Stimulated activated CD8-positive, alpha-beta memory T cell treated with anti-CD3 and anti-CD28 coated beads, Interleukin-4, amount 100 ng/mL, for 4 hours (primary cell): Measurements from ENCODE around the gene BACE1-AS.

Experiments used
- DNase-seq, 2 donors: peaks; one replicate each; pipeline ENCODE4 v3.0.0-alpha.2; 2020; ENCODE audit warnings: low read depth in 2 of 2, low spot score in 1 of 2

BACE1-AS gene

DNA sequence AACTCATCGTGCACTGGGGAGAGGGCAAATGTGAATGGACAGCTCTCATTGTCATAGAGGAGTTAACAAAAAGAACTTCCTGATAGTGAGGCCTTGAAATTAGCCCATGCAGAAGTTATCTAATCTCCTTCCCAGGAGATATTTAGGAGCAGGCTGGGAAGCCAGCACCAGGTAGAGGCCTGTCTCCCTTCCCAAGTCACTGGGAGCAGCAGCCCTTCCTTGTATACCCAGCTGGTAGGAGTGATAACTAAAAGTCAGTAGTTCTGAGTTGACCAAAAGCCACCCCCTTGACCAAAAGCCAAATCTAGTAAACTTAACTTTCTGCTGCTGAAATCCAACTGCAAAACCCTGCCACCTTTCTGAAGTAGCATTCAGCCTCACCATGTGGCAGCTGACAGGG, 1.4 kb upstream of the BACE1-AS start:
- no peak for DNase-seq

DNA sequence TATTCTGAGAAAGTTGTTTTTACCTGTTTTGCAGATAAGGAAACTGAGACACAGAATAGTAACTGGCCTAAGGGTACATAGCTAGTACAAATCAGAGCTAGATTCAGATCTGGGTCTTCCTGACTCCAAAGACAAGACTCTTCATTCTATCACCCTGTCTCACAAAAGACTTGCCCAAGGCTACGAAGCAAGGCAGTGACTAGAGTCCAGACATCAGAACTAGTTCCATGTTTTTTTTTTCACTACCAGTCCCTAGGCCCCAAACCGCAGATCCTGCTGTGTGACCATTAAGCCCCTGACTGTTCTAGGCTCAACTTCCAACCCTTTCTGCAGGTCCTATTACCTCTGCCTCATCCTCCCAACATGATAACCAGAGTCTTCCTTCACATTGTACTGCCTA, 1.5 kb downstream of the BACE1-AS start:
- DNase-seq = no peak

DNA sequence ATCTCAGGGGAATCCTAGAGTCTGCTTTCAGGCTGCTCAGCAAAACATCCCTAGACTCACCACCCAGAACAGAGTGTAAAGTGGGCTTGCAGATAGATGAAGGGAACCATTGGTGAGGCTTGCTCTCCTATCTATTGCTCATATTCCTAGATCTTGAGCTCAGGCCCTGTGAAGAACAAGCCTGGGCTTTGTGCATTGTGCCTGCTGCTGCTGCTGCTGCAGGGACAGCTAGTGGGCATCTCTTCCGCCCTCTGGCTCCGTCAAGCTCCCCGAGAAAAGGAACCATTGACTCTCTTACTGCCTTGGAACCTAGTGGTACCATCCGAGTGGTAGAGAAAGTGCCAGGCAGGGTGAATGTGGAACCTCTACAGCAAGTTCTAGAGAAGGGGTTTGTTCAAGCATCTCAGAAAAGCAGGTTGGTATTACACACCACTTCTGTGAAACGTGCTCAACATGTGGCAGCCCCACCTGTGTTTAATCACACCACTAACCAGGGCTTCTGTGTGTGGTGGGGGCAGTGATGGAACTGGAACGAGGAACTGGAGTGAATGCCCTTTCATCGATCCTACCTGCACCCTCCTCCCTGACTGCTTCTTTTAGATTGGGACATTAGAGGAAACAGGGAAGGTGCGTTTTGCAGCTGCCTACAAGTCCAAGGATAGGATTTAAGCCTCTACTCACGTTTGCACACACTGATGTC, 4.4 kb downstream of the BACE1-AS start:
- no peak for DNase-seq

DNA sequence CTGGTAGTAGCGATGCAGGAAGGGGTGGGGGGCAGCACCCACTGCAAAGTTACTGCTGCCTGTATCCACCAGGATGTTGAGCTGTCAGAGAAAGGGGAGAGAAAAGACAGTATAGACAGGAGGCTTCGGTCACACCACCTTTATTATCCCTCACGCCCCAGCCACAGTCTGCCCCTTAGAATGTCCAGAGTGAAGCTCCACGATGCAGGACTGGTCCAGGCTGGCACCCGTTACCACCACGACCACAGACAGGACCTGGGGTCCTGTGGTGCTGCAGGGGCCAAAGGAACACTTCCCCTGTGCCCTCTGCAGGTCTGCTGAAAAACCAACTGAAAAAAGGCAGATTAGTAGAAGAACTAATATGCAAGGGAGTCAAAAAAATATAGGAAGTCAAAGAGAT, 5.7 kb downstream of the BACE1-AS start:
- DNase-seq = no peak

DNA sequence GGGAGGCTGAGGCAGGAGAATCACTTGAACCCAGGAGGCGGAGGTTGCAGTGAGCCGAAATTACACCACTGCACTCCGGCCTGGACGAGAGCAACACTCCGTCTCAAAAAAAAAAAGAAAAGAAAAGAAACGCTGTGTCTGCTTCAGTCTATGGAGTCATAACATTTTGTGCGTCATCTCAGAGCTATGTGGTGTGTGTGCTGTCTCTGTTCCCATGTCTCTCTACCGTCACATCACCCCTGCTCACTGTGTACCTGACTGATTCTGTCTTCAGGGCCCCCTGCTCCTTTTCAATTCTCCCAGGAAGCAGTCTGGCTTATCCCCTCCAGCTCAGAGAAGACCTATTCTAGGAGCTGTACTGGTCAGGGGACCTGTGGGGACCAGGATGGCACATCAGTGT, 7.0 kb downstream of the BACE1-AS start:
- DNase-seq = no peak

- DNase-seq = no peak
These were observed 8.5 kb downstream of the BACE1-AS start for GRCh38 chr11:117299351-117300282.

- DNase-seq = no peak
These were observed 9.1 kb downstream of the BACE1-AS start for GRCh38 chr11:117300283-117300663.

DNA sequence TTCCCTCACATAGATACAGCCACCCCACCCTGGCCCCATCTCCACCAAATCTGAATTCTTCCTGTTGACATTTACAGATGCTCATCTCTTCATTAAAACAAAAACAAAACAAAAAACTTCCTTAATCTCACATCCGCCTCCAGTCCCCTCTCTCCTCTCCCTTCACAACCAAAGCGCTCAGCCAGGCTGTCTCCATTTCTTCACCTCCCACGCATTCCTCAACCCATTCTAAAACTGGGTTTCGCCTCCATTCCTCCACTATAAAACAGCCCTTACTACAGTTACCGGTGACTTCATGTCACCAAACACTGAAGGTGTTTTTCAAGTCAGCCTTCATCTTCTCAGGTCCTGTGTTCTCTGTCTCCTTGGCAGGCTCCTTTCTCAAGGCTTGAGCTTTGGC, 9.6 kb downstream of the BACE1-AS start:
- no peak for DNase-seq

DNA sequence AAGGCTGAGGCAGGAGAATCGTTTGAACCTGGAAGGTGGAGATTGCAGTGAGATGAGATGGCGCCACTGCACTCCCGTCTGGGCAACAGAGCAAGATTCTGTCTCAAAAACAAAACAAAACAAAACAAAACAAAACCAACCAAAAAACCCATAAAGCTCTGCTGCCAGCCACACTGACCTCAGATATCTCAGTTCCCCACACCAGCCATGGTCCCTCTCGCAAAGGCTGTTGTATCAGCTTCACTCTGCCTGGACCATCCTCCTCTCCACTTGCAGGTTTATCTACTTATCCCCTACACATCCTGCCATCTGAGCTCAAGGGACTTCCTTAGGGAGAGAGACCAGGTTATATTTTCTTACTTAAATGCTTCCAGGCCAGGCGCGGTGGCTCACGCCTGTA, 11.1 kb downstream of the BACE1-AS start:
- no peak for DNase-seq

DNA sequence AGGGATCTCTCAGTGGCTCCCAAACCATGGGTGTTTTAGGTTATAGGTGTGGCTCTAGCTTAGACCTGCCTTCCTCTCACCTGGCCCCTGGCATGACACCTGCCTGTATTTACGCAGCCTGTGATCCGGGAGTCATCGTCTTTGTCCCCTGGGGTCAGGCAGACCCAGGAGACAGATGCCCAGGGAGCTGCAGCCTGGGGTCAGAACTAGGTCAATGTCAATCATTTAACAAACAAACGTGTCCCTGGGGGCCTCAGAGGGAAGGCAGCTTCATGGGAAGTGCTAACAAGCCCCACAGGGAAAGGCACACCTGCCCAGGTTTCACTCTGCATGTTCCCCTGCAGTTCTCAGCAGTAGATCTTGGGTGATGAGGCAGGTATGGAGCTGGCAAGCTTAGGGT, 12.0 kb downstream of the BACE1-AS start:
- DNase-seq = no peak

- no peak for DNase-seq
These were observed 12.6 kb downstream of the BACE1-AS start for GRCh38 chr11:117303646-117304315.

DNA sequence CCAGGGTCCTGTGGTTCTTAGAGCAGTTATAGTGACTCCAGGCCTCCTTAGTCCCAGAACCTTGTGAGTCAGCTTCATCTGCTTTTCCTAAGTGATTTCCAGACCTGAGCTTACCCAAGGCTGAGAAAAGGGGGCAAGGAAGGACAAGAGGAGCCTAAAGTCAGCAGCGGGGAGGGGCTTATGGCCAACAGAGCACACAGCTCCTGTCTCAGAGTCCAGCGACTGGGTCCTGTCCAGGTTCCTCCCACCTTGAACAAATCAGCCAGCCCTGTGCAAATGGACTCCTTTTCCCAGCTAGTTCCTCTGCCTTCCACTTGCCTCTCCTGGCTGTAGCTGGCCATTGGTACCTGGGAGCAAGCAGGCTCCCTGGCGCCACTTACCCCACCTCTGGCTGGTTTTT, 14.0 kb downstream of the BACE1-AS start:
- no peak for DNase-seq

- no peak for DNase-seq
These were observed 18.2 kb downstream of the BACE1-AS start for GRCh38 chr11:117309310-117309709.

GRCh38 chr11:117313091-117313490, 21.9 kb downstream of the BACE1-AS start:
- no peak for DNase-seq

GRCh38 chr11:117313828-117314768, 23.0 kb downstream of the BACE1-AS start:
- no peak for DNase-seq

DNA sequence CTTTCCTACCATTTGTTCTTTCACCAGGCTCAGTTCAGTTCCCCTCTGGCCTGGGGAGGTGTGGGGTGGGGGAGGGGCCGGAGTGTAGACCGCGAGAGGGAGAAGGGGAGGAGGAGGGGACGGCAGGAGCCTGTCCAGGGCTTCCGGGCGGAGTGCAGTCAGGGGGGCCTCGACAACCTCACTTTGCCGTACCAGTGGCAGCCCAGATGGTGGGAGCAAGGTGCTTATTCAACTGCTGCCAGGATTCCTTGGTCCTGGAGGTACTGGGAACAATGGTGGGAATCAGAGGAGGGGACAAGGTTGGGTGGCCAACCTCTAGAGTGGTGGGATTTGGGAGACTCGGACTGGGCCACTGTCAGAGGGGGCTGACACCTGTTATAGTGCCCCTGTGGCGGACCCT, 23.7 kb downstream of the BACE1-AS start:
- DNase-seq = no peak

GRCh38 chr11:117315285-117316196, 24.4 kb downstream of the BACE1-AS start:
- DNase-seq = no peak

- DNase-seq = no peak
These were observed 25.2 kb downstream of the BACE1-AS start, which contains the start of gene BACE1 for GRCh38 chr11:117316197-117316961. BACE1 (minus strand) TSS chr11:117316256; CDS start chr11:117315795, 461 bp downstream.

- no peak for DNase-seq
These were observed 27.6 kb downstream of the BACE1-AS start for GRCh38 chr11:117318738-117319137.
